Left ventricle myocardium superior (tissue), 1 donor: Measurements from ENCODE around the gene OPN1MW. TPM values are rescaled to one million over a fixed set of nuclear protein-coding genes. Genes with fewer than 3 reads are reported as not detected.
"Not testable (repeated sequence)": the region's sequence is repeated elsewhere in the genome, so short reads cannot be mapped to it uniquely, and the experiment has no call there.

ENCODE experiments used
- ATAC-seq: fragments of 200-7000 bp; cut with Tn5 transposase; one replicate; pipeline ENCODE4 v1.9.1; 2020; ENCODE audit warnings: mild to moderate bottlenecking, moderate library complexity
- DNase-seq: peaks from one replicate; pipeline ENCODE4 v3.0.0-alpha.2; 2020
- intact Hi-C: fragments of 100-400 bp; cut with micrococcal nuclease; formaldehyde crosslinking; loops from one replicate; pipeline ENCODE4 v1.11.0; 2022
- total RNA-seq: library from RNA; stranded (reverse); fragmentation: NEBNext Ultra II Directional; extraction: Animal tissue kit (Norgen Biotek cat#: 25700); gene quantifications from one replicate; pipeline ENCODE4 v1.2.1, GENCODE V29; 2021
- donor health status: DM: no; HTN: yes; CAD: no; lungs with severe emphysema.

OPN1MW gene
- total RNA-seq, 1 donor from 2014 or later, result not detected

- ATAC-seq, DNase-seq, intact Hi-C loops: not testable (repeated sequence)
These were observed 14.1 kb downstream of the OPN1MW start for GRCh38 chrX:154196466-154196865.

GRCh38 chrX:154209670-154210418, 27.4 kb downstream of the OPN1MW start:
- DNase-seq, intact Hi-C loops: not testable (repeated sequence)
- peak; percentile 91 for ATAC-seq

- intact Hi-C loops, ATAC-seq, DNase-seq: not testable (repeated sequence)
These were observed 28.7 kb downstream of the OPN1MW start for GRCh38 chrX:154211057-154211456.

- DNase-seq, ATAC-seq, intact Hi-C loops: not testable (repeated sequence)
These were observed 29.1 kb downstream of the OPN1MW start for GRCh38 chrX:154211499-154211898.

- ATAC-seq, DNase-seq, intact Hi-C loops: not testable (repeated sequence)
These were observed 37.1 kb downstream of the OPN1MW start, which contains the start of gene OPN1MW2 for GRCh38 chrX:154219456-154219855. Gene OPN1MW2 (plus strand): TSS chrX:154219756. CDS start chrX:154219816, 60 bp downstream.

- intact Hi-C loops, ATAC-seq, DNase-seq: not testable (repeated sequence)
These were observed 42.9 kb downstream of the OPN1MW start for GRCh38 chrX:154225292-154225691.

- intact Hi-C loops, DNase-seq, ATAC-seq: not testable (repeated sequence)
These were observed 44.3 kb downstream of the OPN1MW start for GRCh38 chrX:154226706-154227105.

- ATAC-seq, result peak; percentile 71
- DNase-seq, intact Hi-C loops: not testable (repeated sequence)
These were observed 49.0 kb downstream of the OPN1MW start for GRCh38 chrX:154231443-154231842.

- DNase-seq, intact Hi-C loops, ATAC-seq: not testable (repeated sequence)
These were observed 51.2 kb downstream of the OPN1MW start for GRCh38 chrX:154233620-154234019.

GRCh38 chrX:154238939-154239559, 56.7 kb downstream of the OPN1MW start:
- intact Hi-C loops, ATAC-seq, DNase-seq: not testable (repeated sequence)

- intact Hi-C loops, DNase-seq, ATAC-seq: not testable (repeated sequence)
These were observed 57.6 kb downstream of the OPN1MW start for GRCh38 chrX:154239982-154240503.

Other genes with a start within 250 kb of the OPN1MW start
- gene NAA10, start 247.6 kb upstream of the OPN1MW start, total RNA-seq, result 72.2 TPM
- 8.9 TPM for gene RENBP, start 238.0 kb upstream of the OPN1MW start, total RNA-seq
- gene HCFC1, start 210.8 kb upstream of the OPN1MW start, total RNA-seq, result 27.0 TPM
- gene TMEM187, start 209.8 kb upstream of the OPN1MW start, total RNA-seq, result 6.0 TPM
- gene IRAK1, start 162.7 kb upstream of the OPN1MW start, total RNA-seq, result 33.9 TPM
- 35.9 TPM for gene MECP2, start 84.9 kb upstream of the OPN1MW start, total RNA-seq
- gene OPN1LW, start 38.4 kb upstream of the OPN1MW start, total RNA-seq, result not detected
- not detected for gene OPN1MW2, start 37.2 kb downstream of the OPN1MW start, total RNA-seq
- not detected for gene OPN1MW3, start 75.0 kb downstream of the OPN1MW start, total RNA-seq
- gene TEX28, start 112.5 kb downstream of the OPN1MW start, total RNA-seq, result not detected
- 18.0 TPM for gene TKTL1, start 113.2 kb downstream of the OPN1MW start, total RNA-seq
- 228 TPM for gene FLNA, start 192.0 kb downstream of the OPN1MW start, total RNA-seq
- 51.3 TPM for gene EMD, start 196.7 kb downstream of the OPN1MW start, total RNA-seq
- 1,898 TPM for gene RPL10, start 215.8 kb downstream of the OPN1MW start, total RNA-seq
- 58.7 TPM for gene DNASE1L1, start 226.7 kb downstream of the OPN1MW start, total RNA-seq
- gene TAFAZZIN, start 228.9 kb downstream of the OPN1MW start, total RNA-seq, result 38.0 TPM
- gene ATP6AP1, start 246.1 kb downstream of the OPN1MW start, total RNA-seq, result 81.0 TPM